Retinal pigment epithelial cell (primary cell): ENCODE data around the gene GMPR2.
"Not testable (repeated sequence)": the region's sequence is repeated elsewhere in the genome, so short reads cannot be mapped to it uniquely, and the experiment has no call there.

Experiments
- DNase-seq: peaks from one replicate; pipeline ENCODE4 v3.0.0-alpha.2; 2010; ENCODE audit warnings: low read depth
- H3K4me3 ChIP-seq: 2 replicates; pipeline ENCODE4 v1.5.1; 2011; ENCODE audit warnings: mild to moderate bottlenecking, low read length, control low read depth, moderate library complexity
- TF ChIP-seq, protein P1 (sequence below): conservative IDR thresholded peaks from 2 replicates; pipeline ENCODE4 v1.5.1; 2011; ENCODE audit warnings: low read depth, low read length, control low read depth, inconsistent platforms

The GMPR2 gene

DNA sequence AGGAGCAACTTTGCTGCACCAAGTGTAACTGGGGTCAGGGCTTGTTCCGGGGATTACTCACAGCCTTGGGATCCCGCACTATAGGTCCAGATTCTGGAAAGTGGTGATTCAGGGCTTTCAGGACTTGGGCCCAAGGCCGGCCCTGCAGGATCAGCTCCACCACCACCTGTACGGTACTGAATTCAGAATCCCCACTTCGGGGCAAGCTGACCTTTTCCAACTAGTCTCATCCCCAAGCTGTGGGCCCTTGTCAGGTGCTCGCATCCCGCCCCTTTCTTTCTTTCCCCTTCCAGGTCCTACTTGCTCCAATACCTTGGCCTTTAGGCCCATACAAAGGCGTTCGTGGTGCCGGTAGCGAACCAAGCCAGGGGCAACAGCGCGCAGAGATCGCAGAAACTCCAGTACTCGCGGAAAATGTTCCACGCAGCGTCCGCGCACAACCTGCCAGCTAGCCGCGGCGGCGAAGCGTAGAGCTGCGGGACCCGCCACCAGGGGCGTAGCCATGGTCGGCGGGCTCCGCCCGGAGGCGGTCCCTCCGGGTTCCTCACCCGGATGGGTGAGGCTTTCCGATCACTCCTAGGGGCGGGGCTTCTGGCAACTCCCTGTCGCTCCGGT, 9.2 kb downstream of the GMPR2 start:
- TF ChIP-seq, protein P1, sequence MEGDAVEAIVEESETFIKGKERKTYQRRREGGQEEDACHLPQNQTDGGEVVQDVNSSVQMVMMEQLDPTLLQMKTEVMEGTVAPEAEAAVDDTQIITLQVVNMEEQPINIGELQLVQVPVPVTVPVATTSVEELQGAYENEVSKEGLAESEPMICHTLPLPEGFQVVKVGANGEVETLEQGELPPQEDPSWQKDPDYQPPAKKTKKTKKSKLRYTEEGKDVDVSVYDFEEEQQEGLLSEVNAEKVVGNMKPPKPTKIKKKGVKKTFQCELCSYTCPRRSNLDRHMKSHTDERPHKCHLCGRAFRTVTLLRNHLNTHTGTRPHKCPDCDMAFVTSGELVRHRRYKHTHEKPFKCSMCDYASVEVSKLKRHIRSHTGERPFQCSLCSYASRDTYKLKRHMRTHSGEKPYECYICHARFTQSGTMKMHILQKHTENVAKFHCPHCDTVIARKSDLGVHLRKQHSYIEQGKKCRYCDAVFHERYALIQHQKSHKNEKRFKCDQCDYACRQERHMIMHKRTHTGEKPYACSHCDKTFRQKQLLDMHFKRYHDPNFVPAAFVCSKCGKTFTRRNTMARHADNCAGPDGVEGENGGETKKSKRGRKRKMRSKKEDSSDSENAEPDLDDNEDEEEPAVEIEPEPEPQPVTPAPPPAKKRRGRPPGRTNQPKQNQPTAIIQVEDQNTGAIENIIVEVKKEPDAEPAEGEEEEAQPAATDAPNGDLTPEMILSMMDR, result peak; percentile 53
- peak; percentile 68 for DNase-seq
- H3K4me3 ChIP-seq, result peak overlapping the region; percentile 91

DNA sequence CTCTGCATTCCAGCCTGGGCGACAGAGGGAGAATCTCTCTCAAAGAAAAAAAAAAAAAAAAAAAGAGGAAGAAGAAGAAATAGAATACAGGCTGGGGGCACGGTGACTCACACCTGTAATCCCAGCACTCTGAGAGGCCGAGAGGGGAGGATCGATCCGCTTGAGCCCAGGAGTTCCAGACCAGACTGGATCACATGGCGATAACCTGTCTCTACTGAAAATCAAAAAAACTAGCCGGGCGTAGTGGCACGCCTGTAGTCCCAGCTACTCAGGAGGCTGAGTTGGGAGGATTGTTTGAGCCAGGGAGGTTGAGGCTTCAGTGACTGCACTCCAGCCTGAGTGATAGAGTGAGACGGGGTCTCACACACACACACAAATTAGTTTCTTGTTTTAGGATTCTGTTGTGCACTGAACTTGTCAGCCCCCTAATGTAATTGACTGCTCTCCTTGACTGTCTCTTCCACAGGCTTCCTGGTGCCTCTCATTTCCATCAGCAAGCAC, 10.7 kb downstream of the GMPR2 start:
- TF ChIP-seq, protein P1, result no peak
- peak overlapping the region; percentile 91 for H3K4me3 ChIP-seq
- DNase-seq, result no peak

DNA sequence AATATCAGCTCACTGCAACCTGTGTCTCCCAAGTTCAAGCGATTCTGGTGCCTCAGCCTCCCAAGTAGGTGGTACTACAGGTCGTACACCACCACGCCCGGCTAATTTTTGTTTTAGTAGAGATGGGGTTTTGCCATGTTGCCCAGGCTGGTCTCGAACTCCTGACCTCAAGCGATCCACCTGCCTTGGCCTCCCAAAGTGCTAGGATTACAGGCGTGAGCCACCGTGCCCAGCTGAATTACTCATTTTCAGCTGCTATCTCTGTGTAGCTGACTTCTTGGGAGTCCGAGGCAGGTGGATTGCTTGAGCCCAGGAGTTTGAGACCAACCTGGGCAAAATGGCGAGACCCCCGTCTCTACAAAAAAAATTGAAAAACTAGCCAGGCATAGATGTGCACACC, 12.6 kb downstream of the GMPR2 start:
- H3K4me3 ChIP-seq, DNase-seq: not testable (repeated sequence)

DNA sequence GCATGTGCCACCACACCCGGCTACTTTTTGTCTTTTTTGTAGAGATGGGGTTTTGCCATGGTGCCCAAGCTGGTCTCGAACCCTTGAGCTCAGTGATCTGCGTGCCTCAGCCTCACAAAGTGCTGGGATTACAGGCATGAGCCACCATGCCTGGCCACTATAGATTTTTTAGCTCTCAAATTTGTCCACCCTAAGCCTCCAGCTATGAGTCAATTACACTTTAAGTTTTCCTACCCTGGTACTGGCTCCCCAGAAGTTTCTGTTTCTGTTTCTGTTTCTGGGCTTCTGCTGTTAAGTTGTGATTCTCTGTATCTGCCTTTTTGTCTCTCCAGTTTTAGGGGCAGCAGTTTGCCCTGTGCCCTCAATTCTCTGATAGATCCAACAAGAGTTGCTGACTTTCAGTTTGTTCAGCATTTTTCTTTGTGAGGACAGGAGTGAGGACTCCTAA, 14.1 kb downstream of the GMPR2 start:
- no peak overlapping the region for H3K4me3 ChIP-seq
- TF ChIP-seq, protein P1, result no peak
- no peak for DNase-seq

DNA sequence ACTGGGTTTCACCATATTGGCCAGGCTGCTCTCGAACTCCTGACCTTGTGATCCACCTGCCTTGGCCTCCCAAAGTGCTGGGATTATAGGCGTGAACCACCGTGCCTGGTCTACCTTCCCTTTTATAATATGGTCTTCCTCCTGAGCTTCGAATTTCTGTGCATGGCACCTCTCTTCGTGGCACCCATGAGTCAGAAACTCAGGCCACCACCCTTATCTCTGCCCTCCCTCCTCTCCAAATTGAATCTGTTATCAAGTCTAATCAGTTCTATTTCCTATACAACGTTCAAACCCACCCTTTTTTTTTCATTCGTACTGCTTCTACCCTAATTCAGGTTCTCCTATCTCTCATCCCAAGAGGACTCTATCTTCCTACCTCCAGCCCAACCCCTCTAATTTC, 14.7 kb downstream of the GMPR2 start:
- TF ChIP-seq, protein P1, result no peak
- no peak overlapping the region for H3K4me3 ChIP-seq
- no peak for DNase-seq

DNA sequence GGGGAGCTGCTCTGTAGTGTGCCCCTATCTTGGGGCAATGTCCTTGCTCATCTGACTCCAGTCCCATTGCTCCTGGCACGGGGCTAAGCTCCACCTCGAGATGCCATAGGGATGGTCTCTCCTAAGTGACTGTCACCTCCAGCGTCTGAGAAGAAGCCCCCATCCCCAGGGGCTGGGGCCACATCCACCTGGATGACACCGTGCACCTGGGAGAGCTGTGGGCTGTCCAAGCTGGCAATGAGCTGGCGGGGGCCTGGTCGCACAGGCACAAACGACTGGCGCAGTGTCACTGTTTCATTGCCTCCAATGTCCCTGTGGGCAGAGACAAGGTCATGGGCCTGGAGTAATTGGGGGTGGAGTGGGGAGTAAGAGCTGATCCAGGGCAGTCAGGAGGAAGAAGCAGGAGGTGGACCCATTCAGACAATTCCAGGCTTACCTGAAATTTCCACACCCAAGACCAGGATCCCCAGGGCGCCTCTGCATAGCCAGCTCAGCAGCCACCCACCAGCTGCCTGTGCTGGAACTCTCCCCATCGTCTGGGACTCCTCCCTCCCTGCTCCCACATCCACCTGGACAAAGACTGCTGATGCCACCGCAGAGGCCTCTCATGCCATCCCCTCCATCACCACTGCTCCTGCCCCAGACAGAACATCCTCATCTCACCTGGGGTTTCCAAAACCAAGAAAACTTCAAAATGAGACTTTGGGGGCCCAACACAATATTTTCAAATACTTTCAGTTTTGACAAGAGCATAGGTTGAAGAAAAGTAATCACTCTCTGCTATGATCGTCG, 16.7 kb downstream of the GMPR2 start:
- no peak for DNase-seq
- TF ChIP-seq, protein P1, result no peak

DNA sequence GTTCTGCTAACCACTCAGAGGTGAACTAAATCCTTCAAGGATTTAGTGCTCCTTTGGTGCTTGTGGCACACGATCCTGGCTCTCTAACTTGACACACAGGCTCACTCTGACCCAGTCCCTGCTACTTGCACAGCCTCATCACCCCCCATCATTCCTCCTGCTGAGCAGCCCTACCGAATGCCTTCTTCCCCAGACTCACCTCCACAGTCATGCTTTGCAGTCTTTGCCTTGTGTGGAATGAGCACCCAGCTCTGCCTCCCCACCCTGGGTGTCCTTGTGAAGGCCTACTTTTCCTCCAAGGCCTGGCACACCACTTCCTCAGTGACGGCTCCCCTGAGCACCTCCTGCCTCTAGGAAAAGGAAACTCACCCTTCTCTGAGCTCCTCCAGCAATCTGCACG, 17.6 kb downstream of the GMPR2 start:
- H3K4me3 ChIP-seq, result no peak overlapping the region
- TF ChIP-seq, protein P1, result no peak
- DNase-seq, result no peak

More for the DNA sequence above, 16.7 kb downstream of the GMPR2 start:
- no peak overlapping the region for H3K4me3 ChIP-seq
